ENCODE data around the gene TEKT2.

GRCh38 chr1:36098650-36099365 is 14.9 kb downstream of the TEKT2 start:
- TF ChIP-seq EZH2 (IDR thresholded peaks at IDR 0.05; ENCODE audit: low read length, missing control alignments) (no peak), CTCF (conservative IDR thresholded peaks at IDR 0.05 in 1 of 2, IDR thresholded peaks at IDR 0.05 in 1 of 2; ENCODE audit: low read depth in 1 of 2, low read length in 2 of 2) (no peak)

All from fibroblast of lung (primary cell).